K562 (cell line): ENCODE data around the gene GIGYF1. TPM values are rescaled to one million over a fixed set of nuclear protein-coding genes. Genes with fewer than 3 reads are reported as not detected.

Source experiments
- CHD7 ChIP-seq: fragments of 200-600 bp; sonication (generic); IDR thresholded peaks from one replicate; pipeline ENCODE4 v1.6.1; 2012; ENCODE audit warnings: mild to moderate bottlenecking, low read depth, low read length, inconsistent platforms
- TFAM ChIP-seq: fragments of 250-450 bp; sonication (Bioruptor Pico); conservative IDR thresholded peaks from 2 replicates; pipeline ENCODE4 v1.5.0; 2021; ENCODE audit warnings: mild to moderate bottlenecking, moderate library complexity
- polyA plus RNA-seq, 8 experiments: library from polyadenylated mRNA; depleted of rRNA in 4 of 8; stranded (reverse) in 5 of 8; unstranded in 3 of 8; fragments of >200 nt; fragmentation: Nextera tagmentation in 2 of 8; fragmentation: Illumina TruSeq in 1 of 8; extraction: Ambion mirVana in 2 of 8; extraction: Trizol in 1 of 8; gene quantifications; 2 replicates each; pipeline versions ENCODE4 v1.2.1 to v1.2.3, GENCODE V29; 2011 to 2014; ENCODE audit warnings: inconsistent platforms in 1 of 8, missing spikeins in 1 of 8
- total RNA-seq, 7 experiments: library from RNA; depleted of rRNA in 6 of 7; stranded (reverse); fragments of >200 nt in 6 of 7; fragmentation: Illumina TruSeq in 2 of 7; extraction: Trizol in 2 of 7; gene quantifications; 2 replicates each; pipeline versions ENCODE4 v1.2.1 to v1.2.3, GENCODE V29; 2011 to 2021; ENCODE audit warnings: low replicate concordance in 1 of 7

GIGYF1 gene
- total and polyA plus RNA-seq, 9 of the 15 experiments (the other 6 are each of a cell fraction or from before 2014, with no cell fraction given): 0.56 to 76.2 (median 16.8) TPM

GRCh38 chr7:100667331-100668068 lies 26.6 kb downstream of the GIGYF1 start (continued):
- TF ChIP-seq CHD7: no peak
- TF ChIP-seq TFAM (CRISPR knock-in tag): no peak
